BJ (cell line): ENCODE results near the gene ARMC3. TPM values are rescaled to one million over a fixed set of nuclear protein-coding genes. Genes with fewer than 3 reads are reported as not detected.
"Not testable (repeated sequence)": the region's sequence is repeated elsewhere in the genome, so short reads cannot be mapped to it uniquely, and the experiment has no call there.

Source experiments
- CTCF ChIA-PET: fragments of 350-600 bp; formaldehyde crosslinking; extraction: SDS; loops from one replicate; lab custom pipeline; 2021; ENCODE audit warnings: antibody characterized with exemption, inconsistent platforms; lab: Yijun Ruan, JAX
- POLR2A ChIA-PET: fragments of 300-600 bp; sonication (Branson Sonifier 250); formaldehyde crosslinking; extraction: SDS; loops from one replicate; lab custom pipeline; 2021; ENCODE audit warnings: antibody characterized with exemption; lab: Charles Lee
- DNase-seq: peaks from one replicate; pipeline ENCODE4 v3.0.0-alpha.2; 2011; ENCODE audit warnings: low read depth
- H3K27me3 ChIP-seq: 2 replicates; pipeline ENCODE4 v1.6.0; 2011; ENCODE audit warnings: low read length; ENCODE audit not compliant: control insufficient read depth, insufficient read depth
- H3K36me3 ChIP-seq: 2 replicates; pipeline ENCODE4 v1.5.1; 2011; ENCODE audit warnings: low read length; ENCODE audit not compliant: control insufficient read depth, insufficient read depth
- H3K4me3 ChIP-seq: 2 replicates; pipeline ENCODE4 v1.5.1; 2011; ENCODE audit warnings: low read depth, mild to moderate bottlenecking, control low read depth, low read length
- polyA plus RNA-seq: library from polyadenylated mRNA; depleted of rRNA; stranded (reverse); fragments of >200 nt; gene quantifications from 2 replicates; pipeline ENCODE4 v1.2.3, GENCODE V29; 2011
- TF ChIP-seq, protein P1 (sequence below): IDR thresholded peaks from 2 replicates; pipeline ENCODE4 v1.5.1; 2011; ENCODE audit warnings: low read depth, mild to moderate bottlenecking, control low read depth, inconsistent platforms, low read length, moderate library complexity; ENCODE audit not compliant: insufficient read depth

ARMC3 gene
- polyA plus RNA-seq, 1 experiment: not detected

DNA sequence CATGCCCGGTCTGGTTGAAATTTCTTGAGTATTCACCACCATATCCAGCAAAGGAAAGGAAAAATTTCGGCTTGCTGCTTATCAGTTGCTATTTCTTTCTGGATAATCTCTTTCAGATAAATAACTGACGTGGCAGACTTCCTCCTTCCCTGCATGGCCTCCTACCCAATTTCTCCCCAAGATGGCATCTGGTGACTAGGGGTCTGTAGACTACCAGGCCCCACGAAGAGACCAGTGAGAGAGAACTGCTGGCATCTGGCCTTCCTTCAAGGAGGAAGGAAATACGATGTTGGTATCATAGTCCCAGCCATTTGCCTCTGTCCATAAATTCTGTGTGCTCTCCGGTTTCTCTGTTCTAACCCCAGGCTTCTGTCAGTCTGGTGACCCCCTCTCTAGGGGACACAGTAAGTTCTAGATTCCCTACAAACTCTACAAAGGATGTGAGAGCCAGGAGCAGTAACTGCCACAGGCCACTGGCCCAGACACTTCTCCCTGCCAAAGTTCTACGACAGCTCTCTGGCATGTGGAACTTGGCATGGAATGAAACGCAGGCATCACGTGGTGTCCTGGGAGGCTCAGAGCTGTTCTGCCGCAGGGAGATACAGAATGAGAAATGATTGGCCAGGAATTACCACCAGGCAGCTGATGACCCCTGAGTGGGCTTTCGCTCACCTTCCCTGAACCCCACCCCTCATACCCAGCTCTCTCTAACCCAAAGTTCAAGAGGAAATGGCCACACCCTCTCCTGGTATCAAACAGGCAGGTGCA is 137.5 kb downstream of the ARMC3 start:
- TF ChIP-seq, protein P1, sequence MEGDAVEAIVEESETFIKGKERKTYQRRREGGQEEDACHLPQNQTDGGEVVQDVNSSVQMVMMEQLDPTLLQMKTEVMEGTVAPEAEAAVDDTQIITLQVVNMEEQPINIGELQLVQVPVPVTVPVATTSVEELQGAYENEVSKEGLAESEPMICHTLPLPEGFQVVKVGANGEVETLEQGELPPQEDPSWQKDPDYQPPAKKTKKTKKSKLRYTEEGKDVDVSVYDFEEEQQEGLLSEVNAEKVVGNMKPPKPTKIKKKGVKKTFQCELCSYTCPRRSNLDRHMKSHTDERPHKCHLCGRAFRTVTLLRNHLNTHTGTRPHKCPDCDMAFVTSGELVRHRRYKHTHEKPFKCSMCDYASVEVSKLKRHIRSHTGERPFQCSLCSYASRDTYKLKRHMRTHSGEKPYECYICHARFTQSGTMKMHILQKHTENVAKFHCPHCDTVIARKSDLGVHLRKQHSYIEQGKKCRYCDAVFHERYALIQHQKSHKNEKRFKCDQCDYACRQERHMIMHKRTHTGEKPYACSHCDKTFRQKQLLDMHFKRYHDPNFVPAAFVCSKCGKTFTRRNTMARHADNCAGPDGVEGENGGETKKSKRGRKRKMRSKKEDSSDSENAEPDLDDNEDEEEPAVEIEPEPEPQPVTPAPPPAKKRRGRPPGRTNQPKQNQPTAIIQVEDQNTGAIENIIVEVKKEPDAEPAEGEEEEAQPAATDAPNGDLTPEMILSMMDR: no peak
- DNase-seq: peak; percentile 27
- POLR2A ChIA-PET: no interaction called here
- Histone ChIP-seq H3K27me3 (no peaks in the 10 kb centered on the region), H3K4me3 (no peak overlapping the region), H3K36me3 (no peaks in the 10 kb centered on the region)
- CTCF ChIA-PET: interaction anchor here (1.2 kb wide), 1 partner anchor 1061 kb away, joined by 3 read pairs; no protein-coding TSS in a partner anchor

DNA sequence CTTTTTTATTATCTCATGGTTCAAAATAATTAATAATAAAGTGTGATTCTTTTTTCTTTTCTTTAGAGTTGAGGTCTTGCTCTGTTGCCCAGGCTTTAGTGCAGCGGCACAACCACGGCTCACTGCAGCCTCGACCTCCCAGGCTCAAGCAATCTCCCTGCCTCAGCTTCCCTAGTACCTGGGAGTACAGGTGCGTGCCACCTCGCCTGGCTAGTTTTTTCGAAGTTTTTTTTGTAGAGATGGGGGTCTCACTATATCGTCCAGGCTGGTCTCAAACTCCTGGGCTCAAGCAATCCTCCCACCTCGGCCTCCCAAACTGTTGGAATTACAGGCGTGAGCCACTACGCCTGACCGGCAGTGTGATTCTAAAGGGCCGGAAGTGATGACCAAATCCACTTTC is 139.5 kb downstream of the ARMC3 start:
- Histone ChIP-seq H3K27me3 (no peaks in the 10 kb centered on the region), H3K36me3 (no peaks in the 10 kb centered on the region), H3K4me3 (no peak overlapping the region)
- CTCF ChIA-PET: no interaction called here
- TF ChIP-seq, protein P1: no peak
- POLR2A ChIA-PET: no interaction called here
- no peak for DNase-seq

GRCh38 chr10:23067939-23068775 is 140.3 kb downstream of the ARMC3 start:
- Histone ChIP-seq H3K36me3 (no peaks in the 10 kb centered on the region), H3K27me3 (no peaks in the 10 kb centered on the region), H3K4me3 (no peak overlapping the region)
- ChIA-PET CTCF (interaction anchor here (0.6 to 1.2 kb wide), 2 partner anchors 22 to 34 kb away, joined by 3 to 4 read pairs; no protein-coding TSS in a partner anchor), POLR2A (no interaction called here)
- TF ChIP-seq, protein P1: peak; percentile 92
- DNase-seq: no peak

DNA sequence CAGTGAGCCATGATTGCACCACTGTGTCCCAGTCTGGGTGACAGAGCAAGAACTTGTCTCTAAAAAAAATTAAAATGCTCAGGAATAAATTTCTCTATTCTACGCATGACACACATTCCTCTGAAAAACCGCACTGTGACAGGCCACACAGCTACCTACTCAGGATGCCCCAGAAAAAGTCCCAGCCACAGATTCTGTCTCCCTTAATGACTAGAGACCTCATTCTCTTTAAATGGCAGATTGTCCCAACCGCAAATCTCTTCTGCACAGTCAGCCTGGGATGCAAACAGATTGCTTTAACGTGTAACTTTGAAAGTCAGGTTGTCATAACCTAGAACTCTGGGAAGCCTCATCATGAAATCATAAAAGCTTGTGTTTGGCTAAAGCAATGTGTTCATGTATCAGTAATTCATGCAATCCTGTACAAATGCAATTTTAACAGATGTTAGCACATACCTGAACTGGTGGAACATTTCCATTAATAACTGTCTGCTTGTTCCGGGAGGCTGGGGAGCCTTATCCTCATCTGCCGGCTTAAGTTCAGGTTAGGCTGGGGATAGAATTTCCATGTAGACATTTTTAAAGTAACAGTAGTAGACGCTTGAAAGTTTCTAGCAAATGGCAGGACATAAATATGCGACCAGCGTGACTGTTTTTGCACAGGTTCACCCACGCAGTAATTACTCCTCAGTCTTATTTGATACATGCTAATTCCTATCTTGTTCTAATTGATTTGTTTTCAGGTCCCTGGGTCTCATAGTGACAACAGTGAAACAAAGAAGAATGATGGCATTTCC is 141.4 kb downstream of the ARMC3 start:
- POLR2A ChIA-PET: no interaction called here

DNA sequence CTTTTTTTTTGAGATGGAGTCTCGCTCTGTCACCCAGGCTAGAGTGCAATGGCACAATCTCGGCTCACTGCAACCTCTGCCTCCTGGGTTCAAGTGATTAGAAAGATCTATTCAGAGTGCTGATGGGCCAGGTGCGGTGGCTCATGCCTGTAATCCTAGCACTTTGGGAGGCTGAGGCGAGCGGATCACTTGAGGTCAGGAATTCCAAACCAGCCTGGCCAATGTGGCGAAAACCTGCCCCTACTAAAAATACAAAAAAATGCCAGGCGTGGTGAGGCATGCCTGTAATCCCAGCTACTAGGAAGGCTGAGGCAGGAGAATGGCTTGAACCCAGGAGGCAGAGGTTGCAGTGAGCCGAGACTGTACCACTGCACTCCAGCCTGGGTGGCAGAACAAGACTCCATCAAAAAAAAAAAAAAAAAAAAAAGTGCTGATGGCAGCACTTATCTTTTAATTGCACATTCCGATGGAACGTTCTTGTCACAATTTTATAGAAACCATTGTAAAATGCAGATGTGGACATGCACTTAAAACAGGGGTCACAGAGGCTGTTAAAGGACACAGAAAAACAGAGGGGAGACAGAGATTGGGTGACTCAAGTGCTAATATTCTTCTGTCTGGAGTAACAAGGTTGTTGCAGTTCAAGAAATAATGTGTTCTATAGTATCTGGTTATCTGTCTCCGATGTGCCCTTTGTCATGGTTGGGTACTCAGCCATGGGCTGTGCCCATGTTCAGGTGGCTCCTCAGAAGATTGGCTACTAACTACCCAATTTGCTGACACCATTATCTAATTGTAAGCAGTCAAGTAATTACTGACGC is 142.4 kb downstream of the ARMC3 start:
- DNase-seq, H3K36me3 ChIP-seq, POLR2A ChIA-PET, CTCF ChIA-PET, H3K4me3 ChIP-seq, H3K27me3 ChIP-seq: not testable (repeated sequence)

More for the DNA sequence above, 141.4 kb downstream of the ARMC3 start:
- no peak for DNase-seq
- CTCF ChIA-PET: interaction anchor here (1.2 kb wide), 1 partner anchor 23 kb away, joined by 4 read pairs; no protein-coding TSS in a partner anchor
- H3K4me3 ChIP-seq: no peak overlapping the region
- H3K36me3 ChIP-seq: no peaks in the 10 kb centered on the region
- no peaks in the 10 kb centered on the region for H3K27me3 ChIP-seq
- TF ChIP-seq, protein P1: no peak
